Measurements from ENCODE around the gene PI4KA.
"Not testable (repeated sequence)": the region's sequence is repeated elsewhere in the genome, so short reads cannot be mapped to it uniquely, and the experiment has no call there.

PI4KA gene

GRCh38 chr22:20662524-20663036 is 196.0 kb downstream of the PI4KA start:
- DNase-seq = not testable (repeated sequence)

- no peak for DNase-seq
Measured at GRCh38 chr22:20661473-20661872, 197.1 kb downstream of the PI4KA start.

- DNase-seq = no peak
Measured at GRCh38 chr22:20660441-20661054, 198.1 kb downstream of the PI4KA start.

GRCh38 chr22:20659920-20660319 is 198.7 kb downstream of the PI4KA start:
- no peak for DNase-seq

GRCh38 chr22:20659258-20659657 is 199.4 kb downstream of the PI4KA start:
- DNase-seq = no peak

GRCh38 chr22:20658433-20659222 is 200.0 kb downstream of the PI4KA start:
- no peak for DNase-seq

- DNase-seq = no peak
Measured at GRCh38 chr22:20657963-20658362, 200.6 kb downstream of the PI4KA start.
